H9 (cell line): Measurements from ENCODE around the gene IL20. TPM values are rescaled to one million over a fixed set of nuclear protein-coding genes. Genes with fewer than 3 reads are reported as not detected.

Source experiments
- DNase-seq: peaks from one replicate; pipeline ENCODE4 v3.0.0-alpha.2; 2017
- H2AFZ ChIP-seq: one replicate; pipeline ENCODE4 v1.6.1; 2013; ENCODE audit warnings: mild to moderate bottlenecking, low read length, control low read depth, moderate library complexity
- H2AK5ac ChIP-seq: 2 replicates; pipeline ENCODE4 v1.6.1; 2013; ENCODE audit warnings: low read length, control low read depth, mixed read lengths; ENCODE audit not compliant: insufficient read length
- H2BK120ac ChIP-seq: one replicate; pipeline ENCODE4 v1.6.1; 2013; ENCODE audit warnings: low read depth, mild to moderate bottlenecking, low read length, control low read depth, inconsistent platforms; ENCODE audit not compliant: poor library complexity, severe bottlenecking
- H2BK12ac ChIP-seq: 2 replicates; pipeline ENCODE4 v1.6.1; 2013; ENCODE audit warnings: low read length, control low read depth, mixed read lengths, low read depth; ENCODE audit not compliant: insufficient read length
- H2BK15ac ChIP-seq: 2 replicates; pipeline ENCODE4 v1.6.1; 2013; ENCODE audit warnings: low read depth, low read length, control low read depth
- H2BK20ac ChIP-seq: one replicate; pipeline ENCODE4 v1.6.1; 2013; ENCODE audit warnings: low read depth, mild to moderate bottlenecking, low read length, control low read depth, inconsistent platforms; ENCODE audit not compliant: poor library complexity, severe bottlenecking
- H2BK5ac ChIP-seq: 2 replicates; pipeline ENCODE4 v1.6.1; 2013; ENCODE audit warnings: low read length, control low read depth, mixed read lengths; ENCODE audit not compliant: insufficient read length
- H3K14ac ChIP-seq: 2 replicates; pipeline ENCODE4 v1.6.1; 2013; ENCODE audit warnings: low read length, control low read depth; ENCODE audit not compliant: insufficient read depth
- H3K18ac ChIP-seq: 2 replicates; pipeline ENCODE4 v1.6.1; 2013; ENCODE audit warnings: low read depth, mild to moderate bottlenecking, mixed read lengths, low read length, control low read depth; ENCODE audit not compliant: insufficient read length
- H3K23ac ChIP-seq: 2 replicates; pipeline ENCODE4 v1.6.1; 2013; ENCODE audit warnings: low read length, control low read depth, mixed read lengths, low read depth; ENCODE audit not compliant: insufficient read length
- H3K23me2 ChIP-seq: 2 replicates; pipeline ENCODE4 v1.6.1; 2013; ENCODE audit warnings: low read depth, mild to moderate bottlenecking, mixed read lengths, low read length, control low read depth; ENCODE audit not compliant: insufficient read length, poor library complexity, severe bottlenecking
- H3K27ac ChIP-seq: 2 replicates; pipeline ENCODE4 v1.5.1; 2013; ENCODE audit warnings: low read length, control low read depth, mixed read lengths, low read depth; ENCODE audit not compliant: insufficient read length
- H3K27me3 ChIP-seq: 2 replicates; pipeline ENCODE4 v1.6.1; 2013; ENCODE audit warnings: low read length, control low read depth, inconsistent platforms; ENCODE audit not compliant: insufficient read depth
- H3K4ac ChIP-seq: 2 replicates; pipeline ENCODE4 v1.6.1; 2013; ENCODE audit warnings: low read depth, mild to moderate bottlenecking, control low read depth, inconsistent platforms, low read length, moderate library complexity
- H3K4me1 ChIP-seq: 2 replicates; pipeline ENCODE4 v1.6.1; 2013; ENCODE audit warnings: low read length, control low read depth, inconsistent platforms; ENCODE audit not compliant: insufficient read depth
- H3K4me2 ChIP-seq: 2 replicates; pipeline ENCODE4 v1.6.1; 2013; ENCODE audit warnings: low read length, control low read depth, mixed read lengths; ENCODE audit not compliant: insufficient read length, insufficient read depth
- H3K56ac ChIP-seq: 2 replicates; pipeline ENCODE4 v1.6.1; 2013; ENCODE audit warnings: low read depth, mild to moderate bottlenecking, mixed read lengths, low read length, control low read depth; ENCODE audit not compliant: insufficient read length
- H3K79me1 ChIP-seq: 2 replicates; pipeline ENCODE4 v1.6.1; 2013; ENCODE audit warnings: low read depth, mild to moderate bottlenecking, moderate library complexity, low read length, control low read depth, inconsistent platforms; ENCODE audit not compliant: insufficient read depth, poor library complexity, severe bottlenecking
- H3K79me2 ChIP-seq: 2 replicates; pipeline ENCODE4 v1.6.1; 2013; ENCODE audit warnings: low read length, control low read depth, inconsistent platforms; ENCODE audit not compliant: insufficient read depth
- H3K9ac ChIP-seq: 2 replicates; pipeline ENCODE4 v1.6.1; 2013; ENCODE audit warnings: low read length, control low read depth, mixed read lengths; ENCODE audit not compliant: insufficient read length; ENCODE audit errors: extremely low read depth
- H3K9me3 ChIP-seq: one replicate; pipeline ENCODE4 v1.6.1; 2013; ENCODE audit warnings: low read depth, low read length, inconsistent platforms; ENCODE audit not compliant: control insufficient read depth
- H3T11ph ChIP-seq: one replicate; pipeline ENCODE4 v1.6.1; 2013; ENCODE audit warnings: mild to moderate bottlenecking, low read length, control low read depth, inconsistent platforms
- H4K20me1 ChIP-seq: one replicate; pipeline ENCODE4 v1.6.1; 2013; ENCODE audit not compliant: control insufficient read depth, insufficient read length, insufficient read depth
- H4K5ac ChIP-seq: 2 replicates; pipeline ENCODE4 v1.6.1; 2013; ENCODE audit warnings: low read depth, mild to moderate bottlenecking, mixed read lengths, low read length, control low read depth; ENCODE audit not compliant: insufficient read length
- H4K8ac ChIP-seq: replicated peaks from 2 replicates; pipeline ENCODE4 v1.6.1; 2013; ENCODE audit warnings: low read length, control low read depth, mixed read lengths, low read depth; ENCODE audit not compliant: insufficient read length
- H4K91ac ChIP-seq: 2 replicates; pipeline ENCODE4 v1.6.1; 2013; ENCODE audit warnings: low read depth, mild to moderate bottlenecking, moderate library complexity, mixed read lengths, low read length, control low read depth; ENCODE audit not compliant: insufficient read length
- H3K27ac Mint-ChIP-seq, 3 experiments: 2 replicates in 2 of 3; 3 replicates in 1 of 3; pipeline ENCODE4 v1.8.0; 2020 to 2021; ENCODE audit warnings: mixed read lengths in 3 of 3, mild to moderate bottlenecking in 1 of 3, moderate library complexity in 1 of 3
- H3K27me3 Mint-ChIP-seq: 2 replicates; pipeline ENCODE4 v1.8.0; 2021; ENCODE audit warnings: low read depth, mild to moderate bottlenecking, moderate library complexity, mixed read lengths
- H3K36me3 Mint-ChIP-seq, 3 experiments: 2 replicates in 2 of 3; 3 replicates in 1 of 3; pipeline ENCODE4 v1.8.0; 2020 to 2021; ENCODE audit warnings: low read depth in 3 of 3, mixed read lengths in 3 of 3; ENCODE audit not compliant: insufficient read depth in 1 of 3
- H3K4me1 Mint-ChIP-seq, 2 experiments: 2 replicates each; pipeline ENCODE4 v1.8.0; 2020; ENCODE audit warnings: mixed read lengths in 2 of 2
- H3K4me3 Mint-ChIP-seq, 2 experiments: 2 replicates in 1 of 2; 3 replicates in 1 of 2; pipeline ENCODE4 v1.8.0; 2020 to 2021; ENCODE audit warnings: mild to moderate bottlenecking in 2 of 2, mixed read lengths in 2 of 2, moderate library complexity in 1 of 2
- H3K9me3 Mint-ChIP-seq, 2 experiments: 2 replicates in 1 of 2; 3 replicates in 1 of 2; pipeline ENCODE4 v1.8.0; 2020; ENCODE audit warnings: mild to moderate bottlenecking in 2 of 2, mixed read lengths in 2 of 2, moderate library complexity in 1 of 2
- WGBS: extraction: QIAGEN DNeasy Blood & Tissue Kit; methylation state at CpG from one replicate; pipeline ENCODE4 v1.1.7; 2013; ENCODE audit warnings: missing lambda C conversion rate, low lambda C conversion rate, mixed read lengths; ENCODE audit not compliant: insufficient read length; ENCODE audit errors: extremely low coverage; 5-methylcytosine and 5-hydroxymethylcytosine counted together
- total RNA-seq: library from RNA; stranded (reverse); gene quantifications from 2 replicates; pipeline ENCODE4 v1.2.1, GENCODE V29; 2021
- TF ChIP-seq, protein P1 (sequence below): fragments of 200-600 bp; sonication (generic); conservative IDR thresholded peaks from 3 replicates; pipeline ENCODE4 v1.8.0; 2021; ENCODE audit warnings: antibody characterized with exemption, mild to moderate bottlenecking

Gene IL20
- total RNA-seq, 1 experiment from 2014 or later = not detected

DNA sequence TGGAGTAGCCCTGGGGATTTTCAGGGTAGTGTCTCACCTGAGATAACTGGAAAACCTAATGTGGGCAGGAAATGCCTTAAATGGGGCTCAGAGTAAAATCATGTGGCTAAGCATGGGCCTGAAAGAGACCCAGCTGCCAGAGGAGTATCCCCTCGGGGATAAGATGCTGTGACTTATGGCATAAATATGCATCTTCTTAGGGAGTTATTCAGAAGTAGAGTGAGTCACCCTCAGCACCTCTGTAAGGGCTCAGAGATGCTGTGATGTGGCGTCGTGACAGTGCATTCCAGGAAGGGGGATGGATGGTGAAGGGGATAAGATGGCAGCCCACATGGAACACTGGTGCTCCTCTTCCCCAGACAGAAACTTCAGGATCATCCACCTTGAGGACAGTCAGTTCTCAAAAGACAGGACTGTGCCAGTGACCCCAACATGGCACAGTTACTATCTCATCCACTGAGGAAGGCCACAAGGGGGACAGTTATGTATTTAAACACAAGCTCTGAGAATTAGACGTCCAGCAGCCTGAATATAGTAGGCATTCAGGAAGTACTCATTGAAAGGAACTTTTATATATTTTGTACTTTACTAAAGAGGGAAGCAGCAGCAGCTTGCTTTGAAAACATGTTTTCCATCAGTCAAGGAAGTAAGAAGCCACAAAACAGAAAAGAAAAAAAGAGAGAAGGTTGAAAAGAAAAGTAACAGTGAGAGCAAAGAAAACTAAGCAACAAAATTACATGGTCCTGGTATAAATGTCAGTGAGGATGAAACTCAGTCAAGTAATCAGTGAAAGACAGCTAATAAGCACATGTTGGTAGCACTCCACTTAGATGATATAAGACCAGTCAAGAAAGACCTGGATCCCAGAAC is 40.1 kb downstream of the IL20 start:
- Histone ChIP-seq H3K27ac (no peak overlapping the region), H2BK5ac (no peak overlapping the region), H3K4me2 (no peak overlapping the region), H2BK120ac (no peak overlapping the region), H3K23ac (no peak overlapping the region), H3K9me3 (no peaks in the 10 kb centered on the region), H3K79me2 (no peaks in the 10 kb centered on the region), H4K5ac (no peak overlapping the region), H3K23me2 (peaks cover 6% of the 10 kb centered on the region), H2AFZ (no peak overlapping the region), H3K9ac (no peak overlapping the region), H3K4ac (no peak overlapping the region), H3T11ph (no peak overlapping the region), H3K4me1 (0 out of 2 replicates have a peak, but pooled peaks cover 3% of the 10 kb centered on the region), H3K56ac (no peak overlapping the region), H2AK5ac (no peak overlapping the region), H2BK15ac (no peak overlapping the region), H3K27me3 (peaks cover 11% of the 10 kb centered on the region; the same call in 1 of the 2 replicates), H3K14ac (no peak overlapping the region), H3K79me1 (no peaks in the 10 kb centered on the region), H4K8ac (no peak overlapping the region), H3K18ac (no peak overlapping the region), H4K20me1 (no peaks in the 10 kb centered on the region), H2BK20ac (no peak overlapping the region), H2BK12ac (no peak overlapping the region), H4K91ac (no peak overlapping the region)
- no peak for DNase-seq
- TF ChIP-seq, protein P1, sequence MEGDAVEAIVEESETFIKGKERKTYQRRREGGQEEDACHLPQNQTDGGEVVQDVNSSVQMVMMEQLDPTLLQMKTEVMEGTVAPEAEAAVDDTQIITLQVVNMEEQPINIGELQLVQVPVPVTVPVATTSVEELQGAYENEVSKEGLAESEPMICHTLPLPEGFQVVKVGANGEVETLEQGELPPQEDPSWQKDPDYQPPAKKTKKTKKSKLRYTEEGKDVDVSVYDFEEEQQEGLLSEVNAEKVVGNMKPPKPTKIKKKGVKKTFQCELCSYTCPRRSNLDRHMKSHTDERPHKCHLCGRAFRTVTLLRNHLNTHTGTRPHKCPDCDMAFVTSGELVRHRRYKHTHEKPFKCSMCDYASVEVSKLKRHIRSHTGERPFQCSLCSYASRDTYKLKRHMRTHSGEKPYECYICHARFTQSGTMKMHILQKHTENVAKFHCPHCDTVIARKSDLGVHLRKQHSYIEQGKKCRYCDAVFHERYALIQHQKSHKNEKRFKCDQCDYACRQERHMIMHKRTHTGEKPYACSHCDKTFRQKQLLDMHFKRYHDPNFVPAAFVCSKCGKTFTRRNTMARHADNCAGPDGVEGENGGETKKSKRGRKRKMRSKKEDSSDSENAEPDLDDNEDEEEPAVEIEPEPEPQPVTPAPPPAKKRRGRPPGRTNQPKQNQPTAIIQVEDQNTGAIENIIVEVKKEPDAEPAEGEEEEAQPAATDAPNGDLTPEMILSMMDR = no peak
- no CpG with 5 or more reads among the region's 4 CpGs for WGBS
- Mint-ChIP-seq H3K27ac (no peak overlapping the region), H3K36me3 (no peaks in the 10 kb centered on the region; a peak in 1 of 7 replicates), H3K27me3 (peaks cover 54% of the 10 kb centered on the region), H3K4me3 (no peak overlapping the region), H3K9me3 (no peaks in the 10 kb centered on the region; a peak in 1 of 5 replicates), H3K4me1 (peaks cover 5 to 20% of the 10 kb centered on the region in 2 experiments)
